HG03103 (cell line): Measurements from ENCODE around the gene SCAPER.

Experiments
- ATAC-seq: cut with Tn5 transposase; IDR thresholded peaks from one replicate; pipeline ENCODE4 v1.9.1; 2021; ENCODE audit warnings: low read depth; ENCODE audit not compliant: unreplicated experiment

The SCAPER gene

GRCh38 chr15:76682259-76682658 is 222.9 kb downstream of the SCAPER start:
- ATAC-seq = no peak

GRCh38 chr15:76678766-76679165 is 226.4 kb downstream of the SCAPER start:
- no peak for ATAC-seq

GRCh38 chr15:76674883-76675282 is 230.3 kb downstream of the SCAPER start:
- ATAC-seq = no peak

GRCh38 chr15:76669521-76670207 is 235.5 kb downstream of the SCAPER start:
- ATAC-seq = no peak

GRCh38 chr15:76668900-76669299 is 236.2 kb downstream of the SCAPER start:
- ATAC-seq = no peak

- no peak for ATAC-seq
These were observed 237.0 kb downstream of the SCAPER start for GRCh38 chr15:76667943-76668715.

GRCh38 chr15:76664895-76665294 is 240.2 kb downstream of the SCAPER start:
- ATAC-seq = no peak

GRCh38 chr15:76664411-76664810 is 240.7 kb downstream of the SCAPER start:
- ATAC-seq = no peak

GRCh38 chr15:76663529-76663928 is 241.6 kb downstream of the SCAPER start:
- ATAC-seq = no peak

GRCh38 chr15:76648732-76649444 is 256.3 kb downstream of the SCAPER start:
- no peak for ATAC-seq

GRCh38 chr15:76647612-76648011 is 257.5 kb downstream of the SCAPER start:
- ATAC-seq = no peak

- ATAC-seq = no peak
These were observed 260.5 kb downstream of the SCAPER start for GRCh38 chr15:76644646-76645045.

GRCh38 chr15:76642671-76643070 is 262.5 kb downstream of the SCAPER start:
- no peak for ATAC-seq

- no peak for ATAC-seq
These were observed 268.0 kb downstream of the SCAPER start for GRCh38 chr15:76637166-76637565.

GRCh38 chr15:76636059-76636458 is 269.1 kb downstream of the SCAPER start:
- no peak for ATAC-seq

GRCh38 chr15:76626611-76627010 is 278.5 kb downstream of the SCAPER start:
- ATAC-seq = no peak

GRCh38 chr15:76625267-76625666 is 279.9 kb downstream of the SCAPER start:
- no peak for ATAC-seq

- ATAC-seq = no peak
These were observed 290.4 kb downstream of the SCAPER start for GRCh38 chr15:76614725-76615124.

GRCh38 chr15:76588811-76589747 is 316.1 kb downstream of the SCAPER start:
- no peak for ATAC-seq

- no peak for ATAC-seq
These were observed 319.6 kb downstream of the SCAPER start for GRCh38 chr15:76585576-76585897.
